ENCODE results near the gene AP1M2. TPM values are rescaled to one million over a fixed set of nuclear protein-coding genes. Genes with fewer than 3 reads are reported as not detected.
"Not testable (repeated sequence)": the region's sequence is repeated elsewhere in the genome, so short reads cannot be mapped to it uniquely, and the experiment has no call there.

AP1M2 gene
- polyA plus RNA-seq, 6 donors from 2014 or later: 0.66 to 0.94 TPM; not detected in 4

DNA sequence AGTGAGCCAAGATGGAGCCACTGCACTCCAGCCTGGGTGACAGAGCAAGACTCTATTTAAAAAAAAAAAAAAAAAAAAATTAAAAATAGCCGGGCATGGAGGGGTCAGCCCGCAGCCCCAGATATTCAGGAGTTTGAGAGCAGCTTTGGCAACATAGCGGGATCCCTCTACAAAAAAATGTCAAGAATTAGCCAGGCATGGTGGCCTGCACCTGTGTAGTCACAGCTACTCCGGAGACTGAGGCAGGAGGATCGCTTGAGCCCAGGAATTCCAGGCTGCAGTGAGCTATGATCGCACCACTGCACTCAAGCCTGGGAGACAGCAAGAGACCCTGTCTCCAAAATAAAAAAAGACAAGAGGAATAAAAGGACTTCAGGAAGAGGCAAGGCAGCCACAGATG, 716 bp downstream of the AP1M2 start:
- H3K4me1 Mint-ChIP-seq: peaks cover 21 to 26% (median 24%) of the 10 kb centered on the region in 3 donors
- no peak overlapping the region for H3K27ac Mint-ChIP-seq

DNA sequence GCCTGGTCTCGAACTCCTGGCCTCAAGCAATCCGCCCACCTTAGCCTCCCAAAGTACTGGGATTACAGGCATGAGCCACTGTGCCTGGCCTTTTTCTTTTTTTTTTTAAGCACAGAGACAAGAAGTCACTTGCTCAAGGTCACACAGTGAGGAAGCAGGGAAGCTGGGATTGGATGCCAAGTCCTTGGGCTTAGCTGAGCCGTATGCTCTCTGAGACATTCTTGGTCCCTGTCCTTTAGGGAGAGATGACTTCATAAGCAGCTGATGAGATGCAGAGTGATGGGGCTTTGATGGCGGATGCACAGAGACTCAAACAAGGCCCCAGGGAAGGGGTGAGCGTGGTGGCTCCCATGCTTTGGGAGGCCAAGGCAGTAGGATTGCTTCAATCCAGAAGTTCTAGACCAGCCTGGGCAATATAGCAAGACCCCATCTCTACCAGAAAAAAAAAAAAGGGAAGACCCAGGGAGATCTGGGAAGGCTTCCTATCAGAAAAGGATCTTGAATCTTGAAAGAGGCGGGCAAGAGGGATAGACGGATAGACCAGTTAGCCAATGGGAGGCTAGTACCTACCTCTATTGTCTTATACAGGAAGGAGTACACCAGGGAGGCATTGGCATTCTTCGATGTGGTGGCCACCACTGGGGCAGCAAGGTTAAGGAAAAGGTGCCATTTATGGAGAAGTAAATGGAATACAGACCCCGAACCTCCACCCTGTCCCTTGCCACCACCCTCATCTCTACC, 3.9 kb downstream of the AP1M2 start:
- H3K4me1 Mint-ChIP-seq: peaks cover 26 to 34% (median 30%) of the 10 kb centered on the region in 3 donors
- H3K27ac Mint-ChIP-seq: peak overlapping the region in 1 of 6 donors; percentile 71
- H3K36me3 Mint-ChIP-seq: no peaks in the 10 kb centered on the region

More for the DNA sequence above, 716 bp downstream of the AP1M2 start:
- peaks cover 0 to 6% (median 0%) of the 10 kb centered on the region in 7 donors for H3K9me3 Mint-ChIP-seq
- ATAC-seq (ENCODE audit: low read depth in 2 of 2): no peak
- H3K27me3 Mint-ChIP-seq: peaks cover 6 to 10% (median 9%) of the 10 kb centered on the region in 3 donors
- DNase-seq: no peak
- H3K4me3 Mint-ChIP-seq: no peak overlapping the region
- no peaks in the 10 kb centered on the region for H3K36me3 Mint-ChIP-seq

GRCh38 chr19:10582091-10582490, 5.0 kb downstream of the AP1M2 start:
- Mint-ChIP-seq H3K27me3 (no peaks in the 10 kb centered on the region), H3K9me3 (no peaks in the 10 kb centered on the region), H3K4me1 (peaks cover 18 to 24% (median 22%) of the 10 kb centered on the region in 3 donors), H3K36me3 (no peaks in the 10 kb centered on the region), H3K4me3 (no peak overlapping the region), H3K27ac (no peak overlapping the region)
- DNase-seq (no peak), ATAC-seq (ENCODE audit: low read depth in 2 of 2) (no peak)

More for the DNA sequence above, 3.9 kb downstream of the AP1M2 start:
- H3K27me3 Mint-ChIP-seq: peaks cover 6 to 10% (median 9%) of the 10 kb centered on the region in 3 donors
- no peak overlapping the region for H3K4me3 Mint-ChIP-seq
- ATAC-seq (ENCODE audit: low read depth in 2 of 2) (no peak), DNase-seq (no peak)
- H3K9me3 Mint-ChIP-seq: peaks cover 0 to 6% (median 0%) of the 10 kb centered on the region in 7 donors

DNA sequence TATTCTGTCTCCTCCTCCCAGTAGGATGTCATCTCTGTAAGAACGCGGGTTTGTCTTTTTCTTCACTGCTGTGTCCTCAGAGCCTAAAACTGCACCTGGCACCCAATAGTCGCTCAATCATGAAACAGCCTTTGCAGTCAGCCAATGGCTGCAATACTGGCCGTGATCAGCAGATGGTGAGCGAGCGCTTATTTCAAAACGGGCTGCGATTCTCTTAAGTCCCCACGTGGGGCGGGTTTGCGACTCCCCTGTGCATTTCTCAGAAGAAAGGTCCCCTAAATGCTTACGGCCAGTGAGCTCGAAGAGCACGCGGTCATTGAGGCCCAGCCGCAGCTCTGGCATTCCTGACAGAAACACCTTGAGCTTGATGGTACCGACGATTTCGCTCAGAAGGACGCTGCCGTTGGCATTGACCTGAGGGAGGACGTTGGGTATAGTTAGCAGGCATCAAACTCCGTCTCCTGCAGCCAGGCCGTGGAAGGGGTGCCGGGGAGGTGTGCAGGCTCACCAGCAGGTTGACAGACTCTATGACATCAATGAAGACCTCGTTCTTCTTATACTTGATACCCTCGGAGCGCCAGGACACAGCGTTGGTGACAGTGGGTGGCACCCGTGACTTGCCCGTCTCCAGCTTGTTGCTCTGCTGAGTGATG, 6.0 kb downstream of the AP1M2 start:
- Mint-ChIP-seq H3K36me3 (no peaks in the 10 kb centered on the region), H3K4me1 (peaks cover 18 to 24% (median 22%) of the 10 kb centered on the region in 3 donors), H3K27me3 (no peaks in the 10 kb centered on the region), H3K9me3 (no peaks in the 10 kb centered on the region), H3K27ac (peak overlapping the region in 4 of 6 donors; percentile 10 to 34 (median 24)), H3K4me3 (peak overlapping the region in 4 of 8 donors; percentile 1 to 39 (median 32))
- peak; percentile 95 to 97 for ATAC-seq (ENCODE audit: low read depth in 2 of 2)
- DNase-seq: peak; percentile 81

DNA sequence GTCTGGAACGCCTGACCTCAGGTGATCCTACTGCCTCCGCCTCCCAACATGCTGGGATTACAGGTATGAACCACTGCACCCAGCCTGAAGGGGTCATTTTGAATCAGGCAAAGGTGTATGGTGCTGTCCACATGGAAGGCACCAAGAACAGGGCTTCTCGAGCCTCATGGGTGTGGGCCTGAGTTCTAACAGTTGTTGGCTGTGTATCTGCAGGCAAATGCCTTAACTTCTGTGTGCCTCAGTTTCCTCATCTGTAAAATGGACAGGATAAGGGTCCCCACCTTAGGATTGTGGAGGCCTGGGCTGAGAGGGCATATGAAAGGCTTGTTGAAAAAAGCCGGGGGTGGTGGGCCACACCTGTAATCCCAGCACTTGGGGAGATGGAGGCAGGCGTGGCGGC, 9.2 kb downstream of the AP1M2 start:
- Mint-ChIP-seq H3K4me3 (no peak overlapping the region), H3K4me1 (peaks cover 6 to 11% (median 8%) of the 10 kb centered on the region in 3 donors), H3K9me3 (no peaks in the 10 kb centered on the region), H3K27ac (no peak overlapping the region), H3K36me3 (no peaks in the 10 kb centered on the region), H3K27me3 (no peaks in the 10 kb centered on the region)
- DNase-seq (no peak), ATAC-seq (ENCODE audit: low read depth in 2 of 2) (no peak)

DNA sequence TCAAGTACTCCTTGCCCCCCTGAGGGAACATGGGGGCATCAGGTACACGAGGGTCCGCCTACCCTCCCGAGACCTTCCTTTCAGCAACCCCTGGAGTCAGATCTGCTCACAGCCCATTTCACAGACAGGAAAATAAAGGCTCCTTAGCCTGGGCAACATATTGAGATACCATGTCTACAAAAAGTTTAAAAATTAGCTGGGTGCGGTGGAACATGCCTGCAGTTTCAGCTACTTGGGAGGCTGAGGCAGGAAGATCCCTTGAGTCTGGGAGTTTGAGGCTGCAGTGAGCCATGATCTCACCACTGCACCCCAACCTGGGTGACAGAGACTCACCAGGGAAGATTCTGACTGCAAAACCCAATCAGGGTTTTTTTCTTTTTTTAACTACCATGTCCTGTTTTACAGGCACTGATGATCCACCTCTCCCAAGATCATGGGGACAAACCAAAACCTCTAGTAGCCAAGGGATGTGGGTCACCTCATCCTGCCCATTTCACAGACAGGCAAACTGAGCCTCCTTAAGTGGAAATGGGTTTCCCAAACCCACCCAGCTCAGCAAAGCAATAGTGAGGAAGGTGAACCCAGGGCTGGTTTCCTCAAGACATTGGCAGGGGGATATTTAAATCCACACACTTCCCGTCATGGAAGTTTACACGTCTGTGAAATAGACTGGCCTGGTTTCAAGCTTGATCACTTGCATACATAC, 11.9 kb downstream of the AP1M2 start:
- H3K4me3 Mint-ChIP-seq: no peak overlapping the region
- no peaks in the 10 kb centered on the region for H3K27me3 Mint-ChIP-seq
- H3K27ac Mint-ChIP-seq: no peak overlapping the region

GRCh38 chr19:10574462-10574861, 12.7 kb downstream of the AP1M2 start:
- ATAC-seq (ENCODE audit: low read depth in 2 of 2): no peak
- no peak for DNase-seq
- Mint-ChIP-seq H3K27ac (peak overlapping the region in 1 of 6 donors; percentile 26), H3K9me3 (no peaks in the 10 kb centered on the region), H3K4me1 (peaks cover 9 to 13% (median 10%) of the 10 kb centered on the region in 3 donors), H3K4me3 (no peak overlapping the region), H3K27me3 (no peaks in the 10 kb centered on the region), H3K36me3 (no peaks in the 10 kb centered on the region)

More for the DNA sequence above, 11.9 kb downstream of the AP1M2 start:
- DNase-seq (no peak), ATAC-seq (ENCODE audit: low read depth in 2 of 2) (no peak)
- Mint-ChIP-seq H3K36me3 (no peaks in the 10 kb centered on the region), H3K9me3 (no peaks in the 10 kb centered on the region), H3K4me1 (peaks cover 7 to 11% (median 9%) of the 10 kb centered on the region in 3 donors)

- Mint-ChIP-seq H3K27ac (peak overlapping the region in 1 of 6 donors; percentile 7), H3K4me1 (peaks cover 15 to 19% (median 16%) of the 10 kb centered on the region in 3 donors)
- not testable (repeated sequence) for DNase-seq; H3K9me3 Mint-ChIP-seq; H3K36me3 Mint-ChIP-seq; H3K27me3 Mint-ChIP-seq; H3K4me3 Mint-ChIP-seq; ATAC-seq (ENCODE audit: low read depth in 2 of 2)
These were observed 13.3 kb downstream of the AP1M2 start for GRCh38 chr19:10573793-10574192.

GRCh38 chr19:10568826-10569651, 18.1 kb downstream of the AP1M2 start, which contains the start of gene CDKN2D:
Gene CDKN2D, minus strand, starts transcription at chr19:10568979. Its CDS starts 326 bp downstream, at chr19:10568653.
- Mint-ChIP-seq H3K4me1 (peaks cover 49 to 54% (median 49%) of the 10 kb centered on the region in 3 donors), H3K27ac (peak within 1 kb of the TSS; percentile 91 to 100 (median 98))

DNA sequence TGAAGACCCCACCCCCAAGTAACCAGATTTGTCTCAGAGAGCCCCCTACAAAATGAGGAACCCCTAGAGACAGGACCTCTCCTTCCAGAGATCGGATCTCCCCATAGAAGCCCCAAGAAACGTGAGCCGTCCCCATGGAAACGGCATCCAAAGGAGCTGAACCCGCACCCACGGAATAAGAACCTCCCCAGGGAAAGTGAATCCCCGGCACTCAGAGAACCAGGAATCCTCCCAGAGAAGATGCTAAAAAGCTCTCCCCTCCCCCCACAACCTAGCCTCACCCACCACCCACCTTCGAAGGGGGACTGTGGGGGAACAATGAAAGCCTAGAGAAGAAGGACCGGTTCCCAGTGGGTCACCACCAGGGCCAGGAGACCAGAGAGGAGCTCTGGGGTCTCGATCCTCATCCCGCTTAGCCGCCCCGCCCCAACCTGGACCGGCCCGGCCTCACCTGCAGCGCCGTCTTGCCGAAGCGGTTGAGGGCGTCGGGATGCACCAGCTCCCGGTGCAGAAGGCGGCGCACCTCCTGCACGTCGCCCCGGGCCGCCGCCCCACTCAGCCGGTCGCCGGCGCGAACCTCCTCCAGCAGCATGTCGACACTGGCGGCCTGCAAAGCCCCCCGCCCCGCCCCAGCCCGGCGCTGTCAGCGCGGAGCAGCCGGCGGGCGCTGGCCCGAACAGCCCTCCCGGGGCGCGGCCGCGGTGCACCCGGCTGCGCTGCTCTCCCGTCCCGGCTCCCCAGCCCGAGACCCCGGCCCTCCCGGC, 18.9 kb downstream of the AP1M2 start:
- peak overlapping the region; percentile 86 to 100 (median 96) for H3K4me3 Mint-ChIP-seq
- peaks cover 49 to 54% (median 49%) of the 10 kb centered on the region in 3 donors for H3K4me1 Mint-ChIP-seq
- no peaks in the 10 kb centered on the region for H3K9me3 Mint-ChIP-seq
- DNase-seq: no peak
- H3K36me3 Mint-ChIP-seq: no peaks in the 10 kb centered on the region
- ATAC-seq (ENCODE audit: low read depth in 2 of 2): peak; percentile 3 to 9
- peak overlapping the region; percentile 91 to 100 (median 98) for H3K27ac Mint-ChIP-seq
- H3K27me3 Mint-ChIP-seq: no peaks in the 10 kb centered on the region

More at GRCh38 chr19:10568826-10569651, 18.1 kb downstream of the AP1M2 start, which contains the start of gene CDKN2D:
- Mint-ChIP-seq H3K9me3 (no peaks in the 10 kb centered on the region), H3K27me3 (no peaks in the 10 kb centered on the region), H3K4me3 (peak within 1 kb of the TSS; percentile 86 to 100 (median 96)), H3K36me3 (no peaks in the 10 kb centered on the region)
- ATAC-seq (ENCODE audit: low read depth in 2 of 2): peak; percentile 70 to 74
- DNase-seq: peak; percentile 100

DNA sequence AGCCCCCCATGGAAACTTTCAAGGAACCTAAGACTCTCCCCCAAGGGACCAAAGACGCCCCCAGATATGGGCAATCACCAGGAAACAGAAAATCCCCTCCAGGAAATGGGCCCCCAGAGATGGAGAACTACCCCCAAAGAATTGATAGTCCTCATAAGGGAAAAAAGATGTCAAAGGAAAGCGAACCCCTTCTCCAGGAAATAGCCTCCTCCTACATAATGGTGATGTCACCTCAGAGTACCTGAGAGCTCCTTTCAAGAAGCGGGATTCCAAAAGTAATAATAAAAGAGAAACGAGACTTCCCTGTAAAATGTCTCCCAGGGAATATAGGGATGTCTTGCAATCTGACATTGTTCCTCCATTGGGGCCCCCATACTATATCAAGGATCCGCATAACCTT, 19.5 kb downstream of the AP1M2 start:
- Mint-ChIP-seq H3K4me1 (peaks cover 48 to 54% (median 49%) of the 10 kb centered on the region in 3 donors), H3K27me3 (no peaks in the 10 kb centered on the region), H3K36me3 (no peaks in the 10 kb centered on the region), H3K4me3 (peak overlapping the region; percentile 86 to 100 (median 96)), H3K9me3 (no peaks in the 10 kb centered on the region), H3K27ac (peak overlapping the region; percentile 91 to 100 (median 98))
- DNase-seq: no peak
- no peak for ATAC-seq (ENCODE audit: low read depth in 2 of 2)
